ENCODE data around the gene YKT6.
"Not testable (repeated sequence)": the region's sequence is repeated elsewhere in the genome, so short reads cannot be mapped to it uniquely, and the experiment has no call there.

Gene YKT6

GRCh38 chr7:44200699-44201461 is at the start of gene YKT6:
TSS of gene YKT6 (plus strand) at chr7:44200978. CDS start at chr7:44201136, 158 bp downstream.
- peak; percentile 75 for DNase-seq (ENCODE audit: low read depth, low spot score)

DNA sequence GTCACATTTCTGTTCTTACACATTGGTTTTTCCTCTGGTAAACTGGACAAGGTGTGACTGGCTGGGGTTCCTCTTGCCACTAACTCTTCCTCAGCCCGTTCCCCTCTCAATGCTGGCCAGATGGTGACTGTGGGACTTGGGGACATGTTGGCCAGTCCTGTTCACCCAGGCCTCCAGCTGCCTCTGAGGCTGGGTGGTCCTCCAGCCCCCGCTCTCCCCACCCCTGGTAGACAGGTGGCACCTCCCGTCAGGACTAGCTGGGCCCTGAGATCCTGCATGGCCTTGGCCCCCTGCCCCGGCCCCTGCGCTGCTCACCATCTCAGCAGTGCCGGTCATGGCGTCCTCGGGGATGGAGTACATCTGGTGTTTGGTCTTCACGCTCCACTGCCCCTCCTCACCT is 48.8 kb upstream of the YKT6 start:
- DNase-seq (ENCODE audit: low read depth, low spot score) = no peak

GRCh38 chr7:44152971-44153947 is 47.5 kb upstream of the YKT6 start:
- DNase-seq (ENCODE audit: low read depth, low spot score) = no peak

- no peak for DNase-seq (ENCODE audit: low read depth, low spot score)
Measured at GRCh38 chr7:44153948-44154335, 46.8 kb upstream of the YKT6 start.

GRCh38 chr7:44154703-44155102 is 46.1 kb upstream of the YKT6 start:
- DNase-seq (ENCODE audit: low read depth, low spot score) = no peak

DNA sequence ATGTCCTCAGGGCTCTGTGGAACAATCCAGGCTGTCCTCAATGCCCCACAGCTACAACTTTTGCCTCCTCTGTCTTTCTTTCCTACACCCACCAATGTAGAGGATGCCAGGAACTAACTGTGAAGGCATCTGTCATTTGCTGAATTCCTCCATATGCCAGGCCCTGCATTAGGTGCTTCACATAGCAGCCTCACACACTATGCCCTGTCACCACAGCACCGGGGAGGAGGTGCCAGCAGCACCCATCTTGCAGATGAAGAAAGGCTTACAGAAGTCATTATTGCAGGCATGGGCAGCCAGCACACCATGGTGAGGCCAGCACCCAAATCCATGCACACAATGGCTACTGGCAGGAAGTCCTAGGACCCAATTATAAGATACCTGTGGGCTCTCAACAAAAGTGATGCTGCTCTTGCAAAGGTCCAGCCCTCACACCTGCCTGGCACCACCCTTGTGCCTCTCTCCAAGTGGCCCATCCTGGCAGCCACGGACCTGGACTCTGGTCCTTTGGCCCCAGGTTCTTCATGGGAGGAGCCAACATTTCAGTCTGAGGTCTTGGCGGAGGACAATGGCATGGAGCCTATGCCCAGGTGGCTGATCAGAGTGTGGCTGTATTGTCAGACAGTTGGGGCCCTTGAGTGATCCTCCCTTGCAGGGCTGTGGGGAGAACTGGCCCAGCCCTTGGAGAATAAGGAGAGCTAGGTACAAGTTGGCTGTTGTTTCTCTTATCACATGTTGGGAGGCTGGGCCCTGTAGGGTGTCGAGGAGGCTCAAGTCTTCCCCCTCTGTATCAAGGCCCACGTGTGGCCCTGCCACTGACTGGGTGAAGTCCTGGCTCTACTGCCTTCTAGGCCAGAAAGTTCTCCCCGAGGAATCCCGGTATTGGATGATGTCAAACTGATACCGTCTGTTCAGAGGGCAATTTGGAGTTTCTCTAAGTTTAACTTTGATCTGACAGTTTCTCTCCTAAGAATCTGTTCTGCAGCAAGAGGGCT is 45.3 kb upstream of the YKT6 start:
- no peak for DNase-seq (ENCODE audit: low read depth, low spot score)

- no peak for DNase-seq (ENCODE audit: low read depth, low spot score)
Measured at GRCh38 chr7:44156453-44157010, 44.2 kb upstream of the YKT6 start.

DNA sequence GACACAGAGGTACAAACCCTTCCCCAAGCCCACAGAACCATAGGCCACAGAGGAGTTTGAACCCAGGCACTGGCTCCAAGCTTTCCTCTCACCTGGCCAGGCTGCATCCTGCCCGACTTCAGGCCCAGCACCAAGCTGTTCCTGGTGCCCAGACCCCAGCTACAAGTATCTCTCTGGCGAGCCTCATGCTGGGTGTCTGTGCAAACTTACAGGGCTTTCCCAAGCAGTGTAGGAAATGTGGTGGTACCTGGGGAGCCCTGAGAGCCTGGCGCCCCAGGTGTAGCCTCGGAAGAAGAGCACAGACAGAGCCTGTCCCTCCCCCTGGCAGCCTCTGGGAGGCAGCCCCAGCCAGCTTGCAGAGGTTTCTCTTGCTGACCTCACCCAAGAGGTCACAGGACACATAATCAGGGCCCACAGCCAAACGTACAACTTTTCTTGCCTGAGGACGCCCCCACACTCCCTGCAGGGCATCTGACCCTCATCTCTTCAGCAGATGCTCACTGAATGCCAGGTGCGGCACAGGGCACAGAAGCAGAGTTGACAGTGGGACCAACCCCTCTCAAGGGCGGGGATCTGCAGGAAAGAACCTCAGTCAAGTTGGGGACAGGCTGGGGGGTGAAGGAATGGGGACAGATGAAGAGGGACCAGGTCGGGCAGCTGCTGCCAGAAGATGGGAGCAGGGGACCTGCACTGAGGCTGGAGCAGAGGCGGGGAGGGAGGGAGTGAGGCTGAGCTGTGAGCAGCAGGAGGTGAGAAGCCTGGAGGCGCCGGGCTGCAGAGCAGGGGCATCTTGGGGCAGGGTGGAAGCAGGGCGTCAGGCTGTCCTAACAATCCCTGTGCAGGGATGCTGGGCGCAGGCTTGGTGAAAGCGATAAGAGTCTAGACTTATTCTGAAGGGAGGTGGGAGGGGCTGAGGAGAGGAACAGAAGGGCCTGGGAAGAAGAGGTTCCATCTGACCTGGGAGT is 43.4 kb upstream of the YKT6 start:
- DNase-seq (ENCODE audit: low read depth, low spot score) = no peak

DNA sequence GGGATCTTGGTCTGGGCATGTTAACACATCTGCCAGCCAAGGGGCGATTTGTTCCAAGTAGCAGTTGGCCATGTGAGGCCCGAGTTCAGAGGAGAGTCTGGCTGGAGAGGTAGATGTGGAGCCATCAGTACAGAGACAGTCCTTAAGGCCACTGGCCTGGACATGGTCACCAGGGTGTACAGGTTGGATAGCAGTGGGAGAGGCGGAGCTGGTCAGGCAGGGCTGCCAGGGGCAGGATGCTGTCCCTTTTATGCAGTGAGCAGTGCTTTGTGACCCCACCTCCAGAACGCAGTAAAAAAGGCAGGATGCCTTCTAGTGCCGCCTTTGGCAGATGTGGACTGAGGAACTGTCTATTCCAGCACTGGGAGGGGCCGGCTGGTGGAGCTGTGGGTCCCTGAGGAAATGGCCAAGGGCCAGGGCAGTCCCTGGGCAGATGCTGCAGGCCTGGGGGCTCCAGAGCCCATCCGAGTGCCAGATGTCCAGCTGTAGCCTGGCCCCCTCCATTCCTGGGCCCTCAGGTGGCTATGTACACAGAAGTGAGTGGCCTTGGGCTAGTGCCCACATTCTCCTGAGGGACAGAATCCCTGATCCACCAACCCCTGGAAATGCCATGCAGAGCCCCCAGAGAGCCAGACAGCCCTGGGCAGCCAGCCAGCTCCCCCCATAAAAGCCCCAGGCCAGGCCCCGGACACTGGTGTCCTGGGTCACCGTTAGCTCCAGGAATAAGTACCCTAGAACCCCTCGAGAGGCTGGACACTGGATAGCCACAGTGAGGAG is 42.5 kb upstream of the YKT6 start:
- DNase-seq (ENCODE audit: low read depth, low spot score) = no peak

DNA sequence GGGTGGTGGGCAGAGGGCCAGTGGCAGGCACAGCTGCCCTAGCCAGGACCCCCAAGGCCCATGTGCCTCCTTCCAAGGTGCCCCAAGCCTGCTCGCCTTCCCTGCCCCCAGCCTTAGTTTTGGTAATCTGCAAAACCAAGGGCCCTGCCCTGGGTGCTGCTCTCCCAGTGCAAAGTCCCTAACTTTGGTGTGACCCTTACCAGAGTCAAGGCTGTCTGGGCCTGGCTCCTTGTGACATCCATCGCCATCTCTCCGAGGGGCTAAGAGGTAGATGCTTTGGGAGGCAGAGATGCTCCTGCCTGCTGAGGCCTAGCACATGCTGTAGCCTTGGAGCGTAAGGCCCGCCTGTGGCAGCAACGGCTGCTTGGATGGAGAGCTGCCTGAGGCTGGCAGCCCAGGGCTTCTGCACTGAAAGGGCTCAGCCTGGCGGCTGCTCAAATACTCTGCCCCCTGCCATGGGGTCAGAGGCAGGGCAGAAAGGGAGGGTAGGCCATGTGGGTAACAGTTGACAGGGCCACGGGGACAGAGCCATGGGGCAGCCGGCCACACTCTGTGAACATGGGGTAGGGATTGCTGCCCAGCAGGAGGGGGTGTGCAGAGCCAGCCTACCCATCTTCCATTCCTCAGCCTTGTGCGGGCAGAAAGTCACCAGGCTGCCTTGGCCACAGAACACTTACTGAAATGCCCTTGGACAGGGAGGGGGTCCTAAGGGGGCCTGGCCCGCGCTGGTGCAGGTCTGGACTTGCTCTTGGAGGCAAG is 41.7 kb upstream of the YKT6 start:
- no peak for DNase-seq (ENCODE audit: low read depth, low spot score)

DNA sequence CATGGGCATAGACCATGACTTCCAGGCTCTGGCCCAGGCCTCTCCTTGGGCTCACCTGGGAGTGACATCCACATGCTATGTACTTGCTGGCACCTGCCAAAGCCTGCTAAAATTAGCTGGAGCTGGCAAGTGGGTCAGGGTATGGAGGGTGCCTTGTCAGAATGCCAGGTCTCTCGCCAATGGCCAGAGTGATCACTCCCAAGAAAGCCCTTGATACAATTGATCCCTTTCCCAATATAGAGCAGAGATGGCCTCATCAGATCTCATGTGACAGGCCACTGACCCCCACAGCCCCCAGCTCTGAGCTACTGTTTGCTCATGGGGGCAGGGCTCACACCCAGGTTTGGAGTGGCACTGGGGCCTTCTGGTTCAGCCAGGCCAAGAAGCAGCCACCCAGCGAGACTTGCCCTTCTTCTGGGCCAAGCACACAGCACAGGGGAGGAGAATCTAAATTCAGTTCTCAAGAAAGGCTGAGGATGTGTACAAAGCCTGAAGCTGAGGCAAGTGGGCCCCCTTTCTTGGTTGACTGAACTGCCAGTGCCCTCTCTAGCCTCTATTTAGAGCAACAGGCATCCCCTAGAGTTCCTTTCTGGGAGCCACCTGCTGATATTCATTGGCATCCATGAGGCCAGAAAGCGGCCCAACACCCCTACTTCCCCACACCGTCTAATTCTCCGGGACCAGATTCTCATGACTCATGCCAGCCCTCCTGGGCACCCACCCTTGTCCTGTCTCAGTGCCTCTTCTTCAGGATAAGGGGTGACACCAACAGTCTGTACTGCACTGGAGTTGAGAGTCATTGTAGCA is 40.8 kb upstream of the YKT6 start:
- no peak for DNase-seq (ENCODE audit: low read depth, low spot score)

DNA sequence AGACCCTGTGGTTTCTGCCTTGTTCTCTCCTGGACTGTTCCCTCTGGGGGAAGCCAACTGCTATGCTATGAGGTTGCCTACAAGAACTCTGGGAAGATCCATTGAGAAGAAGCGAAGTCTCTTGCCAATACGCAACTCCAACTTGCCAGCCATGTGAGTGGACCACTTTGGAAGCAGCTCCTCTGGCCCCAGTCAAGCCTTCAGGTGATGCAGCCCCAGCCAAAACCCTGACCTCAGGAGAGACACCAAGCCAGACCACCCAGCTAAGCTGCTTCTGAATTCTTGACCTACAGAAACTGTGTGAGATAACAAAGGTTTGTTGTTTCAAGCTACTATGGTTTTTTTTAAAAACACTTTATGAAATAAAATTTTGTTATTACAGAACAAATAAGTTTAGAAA is 39.4 kb upstream of the YKT6 start:
- no peak for DNase-seq (ENCODE audit: low read depth, low spot score)

DNA sequence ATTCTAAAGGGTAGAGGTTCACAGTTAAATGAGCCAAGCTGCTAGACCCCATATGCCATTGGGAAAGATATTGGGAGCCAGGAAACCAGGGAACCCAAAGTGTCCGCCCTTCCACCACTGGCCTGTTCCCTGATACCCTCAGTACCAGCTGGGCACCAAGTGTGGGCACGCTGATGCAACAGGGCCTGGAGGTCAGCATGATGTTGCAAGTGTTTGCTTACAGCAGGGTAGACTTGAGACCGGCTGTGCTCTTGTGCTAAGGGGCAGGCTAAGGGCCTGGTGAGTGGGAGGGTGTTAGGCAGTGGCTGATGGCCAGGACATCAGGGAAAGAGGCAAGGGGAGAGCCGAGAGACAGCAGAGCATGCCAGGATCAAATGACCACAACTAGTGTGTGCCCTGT is 38.6 kb upstream of the YKT6 start:
- no peak for DNase-seq (ENCODE audit: low read depth, low spot score)

GRCh38 chr7:44162785-44163395 is 37.9 kb upstream of the YKT6 start:
- no peak for DNase-seq (ENCODE audit: low read depth, low spot score)

DNA sequence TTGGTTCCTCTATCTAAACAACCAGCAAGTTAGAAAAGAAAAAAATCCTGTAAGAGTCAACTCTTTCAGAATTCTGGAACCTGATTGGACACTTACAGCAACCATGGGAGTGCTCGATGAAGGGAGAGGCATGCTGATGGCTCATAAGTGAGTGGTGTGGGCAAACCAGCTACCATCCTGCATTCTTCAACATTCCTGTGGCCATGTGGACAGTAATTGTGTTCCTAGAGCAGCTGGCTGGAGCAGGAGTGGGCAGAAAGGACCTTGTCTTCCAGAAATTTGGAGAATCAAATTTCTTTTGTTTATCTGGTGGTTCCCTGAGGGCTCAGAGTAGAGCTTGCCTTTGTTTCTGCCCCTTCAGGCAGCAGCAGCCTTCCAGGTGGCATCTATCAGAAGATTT is 37.2 kb upstream of the YKT6 start:
- DNase-seq (ENCODE audit: low read depth, low spot score) = peak; percentile 24

DNA sequence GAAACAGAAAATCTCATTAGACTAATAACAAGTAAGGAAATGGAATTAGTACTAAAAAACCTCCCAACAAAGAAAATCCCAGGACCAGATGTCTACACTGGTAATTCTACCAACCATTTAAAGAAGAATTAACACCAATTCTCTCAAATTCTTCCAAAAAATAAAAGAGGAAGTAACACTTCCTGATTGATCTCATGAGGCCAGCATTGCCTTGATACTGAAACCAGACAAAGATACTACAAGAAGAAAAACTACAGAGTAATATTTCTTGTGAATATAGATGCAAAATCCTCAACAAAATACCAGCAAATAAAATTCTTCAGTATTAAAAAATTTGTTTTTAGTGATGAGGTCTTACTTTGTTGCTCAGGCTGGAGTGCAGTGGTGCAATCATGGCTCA is 32.9 kb upstream of the YKT6 start:
- no peak for DNase-seq (ENCODE audit: low read depth, low spot score)

- not testable (repeated sequence) for DNase-seq (ENCODE audit: low read depth, low spot score)
Measured at GRCh38 chr7:44171901-44172300, 28.9 kb upstream of the YKT6 start.
